MG63 (cell line): ENCODE results near the gene ARHGAP22. TPM values are rescaled to one million over a fixed set of nuclear protein-coding genes. Genes with fewer than 3 reads are reported as not detected.

Experiments
- DNase-seq: peaks from one replicate; pipeline ENCODE4 v3.0.0-alpha.2; 2020
- H3K27me3 ChIP-seq: fragments of 250-450 bp; sonication (Bioruptor Pico); 2 replicates; pipeline ENCODE4 v1.5.1; 2020; ENCODE audit warnings: mild to moderate bottlenecking, moderate library complexity
- H3K36me3 ChIP-seq: fragments of 250-450 bp; sonication (Bioruptor Pico); 2 replicates; pipeline ENCODE4 v1.5.1; 2020; ENCODE audit warnings: mild to moderate bottlenecking, moderate library complexity
- H3K4me3 ChIP-seq: fragments of 250-450 bp; sonication (Bioruptor Pico); 2 replicates; pipeline ENCODE4 v1.5.1; 2020; ENCODE audit warnings: mild to moderate bottlenecking, moderate library complexity
- H3K9me3 ChIP-seq: fragments of 250-450 bp; sonication (Bioruptor Pico); 2 replicates; pipeline ENCODE4 v1.5.1; 2020; ENCODE audit warnings: mild to moderate bottlenecking, moderate library complexity
- total RNA-seq: library from RNA; depleted of rRNA; stranded (reverse); fragments of >200 nt; shearing (Covaris generic); gene quantifications from 2 replicates; pipeline ENCODE4 v1.2.3, GENCODE V29; 2014; ENCODE audit warnings: low replicate concordance

The ARHGAP22 gene
- total RNA-seq, 1 experiment from 2014 or later = 23.2 TPM

- peaks cover 3% of the 10 kb centered on the region for H3K9me3 ChIP-seq
- no peak overlapping the region for H3K4me3 ChIP-seq
- H3K36me3 ChIP-seq = no peaks in the 10 kb centered on the region
- H3K27me3 ChIP-seq = no peaks in the 10 kb centered on the region
- no peak for DNase-seq
Measured at GRCh38 chr10:48508791-48509772, 95.8 kb downstream of the ARHGAP22 start.

- peak; percentile 44 for DNase-seq
- Histone ChIP-seq H3K36me3 (no peaks in the 10 kb centered on the region), H3K27me3 (no peaks in the 10 kb centered on the region), H3K9me3 (no peaks in the 10 kb centered on the region), H3K4me3 (no peak overlapping the region)
Measured at GRCh38 chr10:48507933-48508790, 96.7 kb downstream of the ARHGAP22 start.

- no peak overlapping the region for H3K4me3 ChIP-seq
- DNase-seq = no peak
- H3K9me3 ChIP-seq = no peaks in the 10 kb centered on the region
Measured at GRCh38 chr10:48507494-48507893, 97.4 kb downstream of the ARHGAP22 start.

GRCh38 chr10:48506147-48506917 lies 98.5 kb downstream of the ARHGAP22 start:
- DNase-seq = peak; percentile 40
- H3K9me3 ChIP-seq = no peaks in the 10 kb centered on the region
- H3K4me3 ChIP-seq = no peak overlapping the region
- H3K36me3 ChIP-seq = no peaks in the 10 kb centered on the region
- H3K27me3 ChIP-seq = no peaks in the 10 kb centered on the region

More at GRCh38 chr10:48507494-48507893, 97.4 kb downstream of the ARHGAP22 start:
- no peaks in the 10 kb centered on the region for H3K27me3 ChIP-seq
- H3K36me3 ChIP-seq = no peaks in the 10 kb centered on the region

GRCh38 chr10:48505394-48506112 lies 99.3 kb downstream of the ARHGAP22 start:
- no peak for DNase-seq
- no peaks in the 10 kb centered on the region for H3K27me3 ChIP-seq
- no peak overlapping the region for H3K4me3 ChIP-seq
- no peaks in the 10 kb centered on the region for H3K36me3 ChIP-seq
- H3K9me3 ChIP-seq = no peaks in the 10 kb centered on the region

- DNase-seq = no peak
- no peaks in the 10 kb centered on the region for H3K27me3 ChIP-seq
- H3K4me3 ChIP-seq = no peak overlapping the region
- no peaks in the 10 kb centered on the region for H3K36me3 ChIP-seq
- no peaks in the 10 kb centered on the region for H3K9me3 ChIP-seq
Measured at GRCh38 chr10:48504141-48504885, 100.6 kb downstream of the ARHGAP22 start.

GRCh38 chr10:48503293-48503911 lies 101.5 kb downstream of the ARHGAP22 start:
- Histone ChIP-seq H3K27me3 (no peaks in the 10 kb centered on the region), H3K9me3 (no peaks in the 10 kb centered on the region), H3K36me3 (no peaks in the 10 kb centered on the region), H3K4me3 (no peak overlapping the region)
- DNase-seq = no peak

- H3K36me3 ChIP-seq = no peaks in the 10 kb centered on the region
Measured at GRCh38 chr10:48502791-48503190, 102.1 kb downstream of the ARHGAP22 start.

GRCh38 chr10:48501787-48502771 lies 102.8 kb downstream of the ARHGAP22 start:
- H3K4me3 ChIP-seq = no peak overlapping the region
- no peaks in the 10 kb centered on the region for H3K36me3 ChIP-seq
- DNase-seq = no peak

More at GRCh38 chr10:48502791-48503190, 102.1 kb downstream of the ARHGAP22 start:
- no peaks in the 10 kb centered on the region for H3K9me3 ChIP-seq
- no peak overlapping the region for H3K4me3 ChIP-seq
- no peaks in the 10 kb centered on the region for H3K27me3 ChIP-seq
- DNase-seq = no peak

GRCh38 chr10:48501226-48501625 lies 103.6 kb downstream of the ARHGAP22 start:
- Histone ChIP-seq H3K36me3 (no peaks in the 10 kb centered on the region), H3K27me3 (no peaks in the 10 kb centered on the region), H3K9me3 (no peaks in the 10 kb centered on the region), H3K4me3 (no peak overlapping the region)
- DNase-seq = no peak

More at GRCh38 chr10:48501787-48502771, 102.8 kb downstream of the ARHGAP22 start:
- Histone ChIP-seq H3K27me3 (no peaks in the 10 kb centered on the region), H3K9me3 (no peaks in the 10 kb centered on the region)

GRCh38 chr10:48500771-48501170 lies 104.1 kb downstream of the ARHGAP22 start:
- Histone ChIP-seq H3K4me3 (no peak overlapping the region), H3K27me3 (no peaks in the 10 kb centered on the region), H3K9me3 (no peaks in the 10 kb centered on the region), H3K36me3 (no peaks in the 10 kb centered on the region)
- no peak for DNase-seq

GRCh38 chr10:48498940-48499510 lies 105.8 kb downstream of the ARHGAP22 start:
- DNase-seq = no peak
- H3K27me3 ChIP-seq = no peaks in the 10 kb centered on the region
- H3K4me3 ChIP-seq = no peak overlapping the region
- no peaks in the 10 kb centered on the region for H3K36me3 ChIP-seq
- H3K9me3 ChIP-seq = no peaks in the 10 kb centered on the region
